NCI-H1694 treated with DMSO at 0.1 percent for 48 hours (cell line): ENCODE data around the gene FBLN2.

Experiments used
- DNase-seq: peaks from one replicate; lab custom pipeline; 2025; lab: John Stamatoyannopoulos, UW

FBLN2 gene

DNA sequence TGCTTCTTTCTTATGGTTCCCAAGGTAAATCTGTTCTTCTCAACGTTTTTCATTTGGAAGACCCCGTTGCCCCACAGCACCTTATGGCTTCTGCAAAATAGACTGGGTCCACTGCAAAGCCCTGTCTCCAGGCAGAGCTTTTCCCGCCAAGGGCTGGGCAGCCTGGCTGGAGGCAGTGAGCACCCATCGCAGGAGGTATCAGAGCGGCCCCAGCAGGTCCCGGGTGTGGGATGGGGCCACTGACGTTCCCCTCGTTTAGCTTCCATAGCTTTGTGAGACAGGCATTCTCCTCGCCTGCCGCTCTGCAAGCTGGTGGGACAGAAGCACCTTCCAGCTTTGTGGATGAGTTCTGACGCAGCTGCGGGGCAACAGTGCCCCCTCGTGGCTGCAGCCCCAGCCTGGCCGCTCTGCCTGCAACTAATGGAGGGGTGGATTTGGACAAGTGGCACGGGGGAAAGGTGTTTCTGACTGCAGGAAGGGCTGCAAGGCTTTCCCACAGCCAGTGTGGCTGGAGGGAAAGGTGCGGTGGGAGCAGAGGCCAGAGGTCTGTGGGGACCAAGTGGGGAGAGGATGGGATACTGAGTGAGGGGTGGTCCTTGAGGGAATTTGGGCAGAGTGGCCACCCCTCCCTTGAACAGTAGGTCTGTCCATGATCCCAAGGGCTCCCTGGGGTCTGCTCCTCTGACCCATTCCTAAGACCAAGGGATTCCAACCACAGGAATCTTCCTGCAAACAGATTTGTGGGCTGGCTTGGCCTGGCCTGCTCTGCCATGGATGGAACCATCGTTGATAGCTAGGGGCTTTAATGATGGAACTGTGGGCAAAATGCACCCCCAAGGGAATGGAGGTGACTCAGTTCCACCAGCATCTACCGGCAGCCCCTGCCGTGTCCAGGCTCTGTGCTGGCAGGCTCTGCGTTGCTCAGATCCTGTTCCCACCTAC, 99.4 kb downstream of the FBLN2 start:
- peak; percentile 21 for DNase-seq

DNA sequence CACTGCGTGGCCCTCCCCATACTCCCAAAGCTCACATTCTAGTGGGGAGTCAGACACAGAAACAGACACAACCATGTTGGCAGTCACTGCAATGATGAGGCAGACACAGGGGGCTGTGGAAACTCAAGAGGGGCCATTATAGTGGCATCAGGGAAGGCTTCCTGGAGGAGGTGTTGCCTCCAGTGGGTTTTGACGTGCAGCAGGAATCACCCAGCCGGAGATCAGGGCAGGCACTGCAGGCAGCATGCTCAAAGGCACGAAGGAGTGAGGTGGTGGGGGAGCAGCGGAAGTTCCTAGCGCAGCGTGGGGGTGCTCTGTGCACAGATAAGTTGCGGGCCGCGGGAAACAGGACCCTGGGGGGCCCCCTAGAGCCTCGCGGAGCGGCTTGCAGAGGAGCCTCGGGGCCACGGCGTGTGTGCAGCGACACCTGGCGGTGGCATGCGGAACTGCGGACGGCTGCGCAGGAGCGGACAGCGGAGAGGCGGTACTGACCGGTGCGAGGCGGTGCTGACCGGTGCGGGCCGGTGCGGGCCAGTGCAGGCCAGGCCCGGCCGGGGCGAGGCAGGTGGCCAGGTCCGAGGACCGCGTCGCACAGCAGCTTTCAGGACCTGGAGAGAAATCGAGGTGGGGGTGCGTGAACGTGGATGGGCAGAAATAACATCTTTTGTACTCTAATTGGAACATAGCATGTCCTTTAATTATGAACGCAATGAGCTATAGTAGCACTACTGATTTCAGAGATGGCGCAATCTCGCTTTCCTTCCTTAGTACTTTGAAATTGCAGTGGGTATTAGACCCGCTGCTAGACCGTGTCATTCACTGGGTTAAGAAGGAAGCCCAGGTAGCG, 101.5 kb downstream of the FBLN2 start:
- DNase-seq: no peak

- no peak for DNase-seq
Measured at GRCh38 chr3:13651057-13651400, 102.1 kb downstream of the FBLN2 start.

- no peak for DNase-seq
Measured at GRCh38 chr3:13651775-13652428, 103.0 kb downstream of the FBLN2 start.

- DNase-seq: no peak
Measured at GRCh38 chr3:13652728-13653127, 103.8 kb downstream of the FBLN2 start.

GRCh38 chr3:13653631-13654279, 104.8 kb downstream of the FBLN2 start:
- no peak for DNase-seq

DNA sequence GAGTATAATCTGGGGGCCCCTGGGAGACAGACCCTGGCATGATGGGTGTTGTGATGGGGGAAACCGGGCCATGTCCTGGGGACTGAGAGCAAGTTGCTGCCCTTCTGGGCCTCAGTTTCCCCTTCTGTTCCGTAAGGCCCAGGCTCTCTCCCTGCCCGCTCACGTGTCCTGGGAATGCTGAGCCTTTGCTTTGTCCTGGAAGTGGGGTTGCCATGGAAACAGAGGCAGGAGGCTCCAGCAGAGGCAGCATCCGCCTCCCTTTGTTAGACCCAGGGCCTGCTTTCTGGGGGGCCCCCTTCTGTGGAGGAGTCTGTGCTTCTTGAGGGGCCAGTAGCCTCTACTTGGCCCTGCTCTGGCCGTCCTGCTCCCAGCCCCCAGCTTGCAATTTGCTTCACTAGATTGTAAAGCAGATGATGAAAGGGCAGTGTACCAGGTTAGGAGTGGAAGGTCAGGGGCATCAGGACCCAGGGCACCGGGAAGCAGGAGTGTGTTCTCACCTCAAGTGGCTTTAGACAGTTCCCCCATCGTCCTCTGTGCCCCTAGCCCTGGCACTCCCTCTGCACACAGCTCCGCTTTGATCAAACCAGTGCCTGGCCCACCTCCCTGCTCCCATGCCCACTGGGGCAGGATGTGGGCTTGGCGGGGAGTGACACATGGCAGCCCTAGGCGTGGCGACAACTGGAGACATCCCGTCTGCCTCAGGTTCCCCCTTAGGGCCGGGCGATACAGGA, 105.6 kb downstream of the FBLN2 start:
- DNase-seq: no peak

DNA sequence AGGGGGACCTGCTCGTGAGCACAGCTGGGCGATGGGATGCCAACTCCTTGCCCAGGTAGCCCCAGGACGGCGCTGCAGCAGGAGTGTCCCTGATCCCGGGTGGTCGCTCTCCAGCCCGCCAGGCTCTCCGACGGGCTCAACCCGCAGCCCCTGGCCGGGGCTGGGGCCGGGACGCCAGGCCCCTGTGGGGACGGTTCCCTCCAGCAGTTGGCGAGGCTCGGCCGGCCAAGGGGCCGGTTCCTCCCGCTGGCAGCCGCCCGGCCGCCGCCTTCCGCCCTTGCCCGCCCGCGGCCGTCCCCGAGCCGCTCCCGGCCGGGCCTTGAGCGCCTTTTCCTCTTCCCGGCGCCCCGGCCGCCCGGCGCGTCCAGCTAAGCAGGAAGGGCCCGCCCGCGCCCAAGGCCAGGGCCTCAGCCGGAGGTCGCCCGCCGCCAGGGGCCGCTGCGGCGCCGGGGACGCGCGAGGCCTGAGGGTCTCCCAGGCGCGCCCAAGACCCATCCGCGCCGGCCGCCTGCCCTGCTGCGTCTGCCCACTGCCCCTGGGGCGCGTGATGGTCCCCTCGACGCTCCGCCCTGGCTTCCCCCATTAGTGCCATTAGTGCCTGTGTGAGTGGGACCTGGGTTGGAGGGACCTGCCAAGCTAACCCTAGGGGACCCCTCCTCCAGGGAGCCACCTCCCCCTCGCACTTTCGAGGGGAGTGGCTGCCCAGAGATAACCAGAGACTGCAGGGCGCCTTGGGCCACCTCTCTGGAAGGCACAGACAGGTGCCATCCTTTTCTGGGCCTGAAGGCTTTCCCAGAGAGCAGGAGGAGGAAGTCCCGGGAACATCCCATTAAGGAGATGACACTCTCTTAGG, 106.4 kb downstream of the FBLN2 start:
- no peak for DNase-seq

GRCh38 chr3:13656584-13657301, 107.8 kb downstream of the FBLN2 start:
- DNase-seq: no peak

DNA sequence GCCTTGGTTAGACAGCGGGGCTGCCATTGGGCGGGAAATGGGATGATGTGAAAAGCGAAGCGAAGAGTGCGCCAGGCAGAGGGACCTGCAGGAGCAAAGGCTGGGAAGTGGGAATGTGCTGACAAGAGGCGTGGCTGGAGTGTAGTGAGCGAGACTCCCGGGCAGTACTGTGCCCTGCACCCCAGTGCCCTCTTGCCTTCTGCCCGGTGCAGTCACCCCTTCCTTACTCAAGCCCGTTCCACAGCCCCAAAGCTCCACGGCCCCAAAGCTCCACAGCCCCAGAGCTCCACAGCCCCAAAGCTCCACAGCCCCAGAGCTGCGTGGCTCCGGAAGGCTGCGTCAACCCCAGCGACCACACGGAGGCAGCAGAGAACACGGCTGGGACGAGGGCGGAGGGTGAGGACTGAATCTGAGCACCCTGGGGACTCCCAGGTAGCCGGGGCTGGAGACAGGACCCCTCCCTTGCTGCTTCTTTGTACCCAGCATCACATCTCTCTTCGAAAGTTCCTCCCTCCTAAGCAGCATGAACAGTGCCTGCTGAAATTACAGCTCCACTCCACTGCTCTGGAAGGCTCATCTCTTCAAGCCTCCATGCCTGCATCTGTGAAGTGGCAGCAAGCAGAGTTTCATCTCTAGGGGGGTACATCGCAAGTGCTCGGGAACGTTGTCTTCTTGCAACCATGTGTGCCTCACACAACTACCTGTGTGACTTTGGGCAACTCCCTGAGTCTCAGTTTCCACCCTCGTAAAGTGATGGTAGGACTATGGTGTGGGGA, 108.9 kb downstream of the FBLN2 start:
- no peak for DNase-seq

DNA sequence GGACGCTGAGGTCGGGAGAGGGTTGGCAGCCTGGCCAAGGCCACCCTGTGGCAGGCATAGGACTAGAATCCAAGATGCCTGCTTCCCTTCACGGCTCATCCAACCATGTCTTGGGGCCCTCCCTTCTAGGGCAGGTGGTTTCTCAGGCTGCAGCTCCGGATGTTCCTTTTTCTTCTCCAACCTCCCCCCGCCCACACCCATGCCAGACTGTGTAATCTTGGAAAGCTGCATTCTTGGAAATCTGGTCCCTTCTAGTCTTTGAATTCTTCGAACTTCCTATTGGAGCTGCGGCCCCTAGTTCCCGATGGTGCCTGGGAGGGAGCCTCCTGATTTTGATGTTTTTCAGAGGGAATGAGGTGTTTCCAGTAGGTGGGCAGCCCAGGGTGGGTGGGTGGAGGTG, 109.8 kb downstream of the FBLN2 start:
- no peak for DNase-seq

DNA sequence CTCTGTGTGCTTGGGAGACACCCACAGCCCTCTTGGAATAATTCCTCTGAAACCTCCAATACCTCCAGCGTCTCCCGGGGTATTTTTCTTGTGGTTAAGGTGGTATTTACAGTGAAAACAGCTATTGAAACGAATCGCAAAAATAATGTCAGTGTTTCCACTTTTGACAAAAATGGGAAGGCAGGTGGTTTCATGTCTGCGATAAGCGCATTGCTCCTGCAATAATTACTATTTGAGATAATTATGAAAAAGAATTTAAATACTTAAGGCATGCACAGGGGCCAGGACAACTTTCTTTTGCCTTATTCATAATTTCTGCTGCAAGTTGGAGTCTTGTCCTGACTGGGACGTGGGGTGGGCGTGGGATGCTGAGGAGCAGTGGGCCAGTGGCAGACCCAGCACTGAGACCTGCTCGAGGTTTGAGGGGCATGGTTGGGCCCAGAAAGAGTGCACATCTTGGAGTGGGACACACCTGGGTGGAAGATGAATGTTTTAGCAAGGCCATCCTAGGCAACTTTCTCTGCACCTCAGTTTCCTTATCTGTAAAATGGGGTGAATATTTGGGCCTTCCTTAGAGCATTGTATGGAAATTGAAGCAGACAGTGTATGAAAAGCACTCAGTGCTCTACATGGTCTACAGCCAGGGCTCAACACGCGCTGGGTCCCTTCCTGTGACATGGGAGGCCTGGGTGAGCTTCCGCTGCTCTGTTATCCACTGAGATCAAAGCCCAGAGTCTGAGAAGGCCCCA, 110.5 kb downstream of the FBLN2 start:
- no peak for DNase-seq

- DNase-seq: no peak
Measured at GRCh38 chr3:13660042-13660874, 111.3 kb downstream of the FBLN2 start.

DNA sequence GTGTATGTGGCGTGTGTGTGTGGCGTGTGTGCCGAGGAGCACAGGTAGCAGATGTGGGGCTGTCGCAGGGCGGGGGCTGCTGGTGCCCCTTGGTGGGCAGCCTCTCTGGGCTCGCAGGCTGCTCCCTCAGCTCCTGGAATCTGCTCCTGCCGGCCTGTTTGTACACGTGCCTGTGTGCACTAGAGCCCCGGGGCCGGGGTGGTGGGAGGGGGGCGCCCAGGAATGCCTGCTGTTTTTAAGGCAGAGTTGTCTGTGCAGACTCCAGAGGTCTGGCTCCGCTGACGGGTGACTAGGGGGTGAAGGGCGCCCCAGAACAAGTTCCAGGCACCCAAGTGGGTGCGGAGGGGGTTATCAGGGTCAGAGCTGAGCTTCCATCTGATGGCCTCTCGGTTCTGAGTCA, 112.2 kb downstream of the FBLN2 start:
- no peak for DNase-seq

- no peak for DNase-seq
Measured at GRCh38 chr3:13662238-13662847, 113.4 kb downstream of the FBLN2 start.

- no peak for DNase-seq
Measured at GRCh38 chr3:13663781-13664535, 115.0 kb downstream of the FBLN2 start.
